MM.1S (cell line): ENCODE measurements around the gene GALNT10.

ENCODE experiments used
- DNase-seq: peaks from one replicate; pipeline ENCODE4 v3.0.0-alpha.2; 2015
- H2AFZ ChIP-seq: fragments of 300-600 bp; sonication (generic); 2 replicates; pipeline ENCODE4 v1.6.0; 2016; ENCODE audit warnings: antibody characterized with exemption, low read length
- H3F3A ChIP-seq: fragments of 300-600 bp; sonication (generic); 2 replicates; pipeline ENCODE4 v1.6.1; 2016; ENCODE audit warnings: mild to moderate bottlenecking, antibody characterized with exemption, low read length, moderate library complexity, mixed read lengths; ENCODE audit not compliant: insufficient read depth
- H3K27ac ChIP-seq: fragments of 300-600 bp; sonication (generic); 2 replicates; pipeline ENCODE4 v1.5.1; 2016; ENCODE audit warnings: mild to moderate bottlenecking, low read length
- H3K27me3 ChIP-seq: fragments of 300-600 bp; sonication (generic); replicated peaks from 2 replicates; pipeline ENCODE4 v1.6.0; 2016; ENCODE audit warnings: low read length; ENCODE audit not compliant: insufficient read depth
- H3K36me3 ChIP-seq: fragments of 300-600 bp; sonication (generic); replicated peaks from 2 replicates; pipeline ENCODE4 v1.6.1; 2016; ENCODE audit warnings: mild to moderate bottlenecking, low read length, mixed read lengths; ENCODE audit not compliant: insufficient read depth
- H3K4me1 ChIP-seq: fragments of 300-600 bp; sonication (generic); 2 replicates; pipeline ENCODE4 v1.6.1; 2016; ENCODE audit warnings: low read length, mixed read lengths
- H3K4me2 ChIP-seq: fragments of 300-600 bp; sonication (generic); 2 replicates; pipeline ENCODE4 v1.6.0; 2016; ENCODE audit warnings: low read depth, low read length
- H3K4me3 ChIP-seq: fragments of 300-600 bp; sonication (generic); 2 replicates; pipeline ENCODE4 v1.5.1; 2016; ENCODE audit warnings: low read length, mixed read lengths
- H3K79me2 ChIP-seq: fragments of 300-600 bp; sonication (generic); 2 replicates; pipeline ENCODE4 v1.6.1; 2016; ENCODE audit warnings: mixed run types, low read length, mixed read lengths
- H3K9ac ChIP-seq: fragments of 300-600 bp; sonication (generic); 2 replicates; pipeline ENCODE4 v1.6.1; 2016; ENCODE audit warnings: low read length, mixed read lengths
- H3K9me2 ChIP-seq: fragments of 300-600 bp; sonication (generic); replicated peaks from 2 replicates; pipeline ENCODE4 v1.6.1; 2016; ENCODE audit warnings: mild to moderate bottlenecking, low read length, mixed read lengths; ENCODE audit not compliant: insufficient read depth
- H3K9me3 ChIP-seq: fragments of 300-600 bp; sonication (generic); replicated peaks from 2 replicates; pipeline ENCODE4 v1.6.1; 2016; ENCODE audit warnings: mild to moderate bottlenecking, low read length, mixed read lengths; ENCODE audit not compliant: insufficient read depth
- H4K20me1 ChIP-seq: fragments of 300-600 bp; sonication (generic); 2 replicates; pipeline ENCODE4 v1.6.1; 2016; ENCODE audit warnings: mild to moderate bottlenecking, low read length, moderate library complexity, mixed read lengths; ENCODE audit not compliant: insufficient read depth
- CTCF ChIP-seq: fragments of 300-600 bp; sonication (generic); IDR thresholded peaks from 2 replicates; pipeline ENCODE4 v1.5.1; 2016; ENCODE audit warnings: antibody characterized with exemption, low read length, mixed read lengths
- EZH2 ChIP-seq: fragments of 300-600 bp; sonication (generic); optimal IDR thresholded peaks from 2 replicates; pipeline ENCODE3; 2017; ENCODE audit warnings: low read depth, mild to moderate bottlenecking, antibody characterized with exemption, low read length, mixed read lengths
- EZH2phosphoT487 ChIP-seq: fragments of 300-600 bp; sonication (generic); IDR thresholded peaks from 2 replicates; pipeline ENCODE4 v1.6.1; 2018; ENCODE audit warnings: antibody characterized with exemption, low read length

Gene GALNT10

DNA sequence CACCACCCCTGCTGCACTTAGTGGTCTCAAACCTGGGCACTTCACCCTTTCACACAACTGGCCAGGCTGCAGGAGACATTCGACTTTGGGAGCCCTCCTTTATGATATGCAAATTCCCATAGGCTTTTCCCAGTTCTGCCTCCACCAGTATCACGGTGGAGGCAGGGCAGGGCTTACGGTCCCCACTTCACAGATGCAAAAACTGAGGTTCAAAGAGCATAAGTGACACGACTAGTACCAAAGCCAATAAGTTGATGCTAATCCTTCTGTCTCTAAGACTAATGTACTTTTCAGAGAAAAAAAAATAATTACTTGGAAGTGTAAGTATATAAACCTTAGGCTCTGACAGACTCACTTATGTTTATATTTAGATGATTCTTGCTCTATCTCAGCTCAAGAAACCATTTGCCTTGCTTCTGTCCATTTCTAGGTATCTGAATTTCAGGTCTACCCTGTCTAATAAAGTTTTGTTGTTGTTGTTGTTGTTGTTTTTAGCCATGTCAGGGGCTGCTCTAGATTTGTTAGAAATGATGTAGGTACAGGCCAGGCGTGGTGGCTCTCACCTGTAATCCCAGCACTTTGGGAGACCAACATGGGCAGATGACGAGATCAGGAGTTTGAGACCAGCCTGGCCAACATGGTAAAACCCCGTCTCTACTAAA, 10.7 kb downstream of the GALNT10 start:
- Histone ChIP-seq H3F3A (no peaks in the 10 kb centered on the region; the same call in 1 of the 2 replicates), H3K36me3 (no peaks in the 10 kb centered on the region), H3K4me2 (no peak overlapping the region), H4K20me1 (no peaks in the 10 kb centered on the region), H3K27me3 (no peaks in the 10 kb centered on the region), H3K27ac (no peak overlapping the region), H3K9me3 (no peaks in the 10 kb centered on the region), H2AFZ (no peak overlapping the region), H3K4me1 (peaks cover 16% of the 10 kb centered on the region), H3K9ac (no peak overlapping the region), H3K79me2 (peaks cover 78% of the 10 kb centered on the region), H3K4me3 (no peak overlapping the region), H3K9me2 (no peaks in the 10 kb centered on the region)
- DNase-seq, result no peak
- TF ChIP-seq EZH2 (no peak), CTCF (no peak), EZH2phosphoT487 (no peak)

- Histone ChIP-seq H3K9ac (peak overlapping the region; percentile 22; the same call in 1 of the 2 replicates), H3K4me2 (peak overlapping the region; percentile 67; the same call in 1 of the 2 replicates), H3K4me3 (peak overlapping the region; percentile 37), H3K36me3 (no peaks in the 10 kb centered on the region), H3K27me3 (no peaks in the 10 kb centered on the region), H4K20me1 (no peaks in the 10 kb centered on the region), H3K9me3 (no peaks in the 10 kb centered on the region), H3K4me1 (peaks cover 16% of the 10 kb centered on the region), H3K9me2 (no peaks in the 10 kb centered on the region), H3F3A (no peaks in the 10 kb centered on the region; the same call in 1 of the 2 replicates), H2AFZ (no peak overlapping the region), H3K27ac (peak overlapping the region; percentile 16; the same call in 1 of the 2 replicates), H3K79me2 (peaks cover 71% of the 10 kb centered on the region)
- DNase-seq, result peak; percentile 77
- TF ChIP-seq EZH2 (no peak), EZH2phosphoT487 (no peak), CTCF (no peak)
These were observed 12.1 kb downstream of the GALNT10 start for GRCh38 chr5:154202379-154203260.

GRCh38 chr5:154203798-154204578, 13.5 kb downstream of the GALNT10 start:
- Histone ChIP-seq H2AFZ (no peak overlapping the region), H3K4me1 (peaks cover 16% of the 10 kb centered on the region), H3K27ac (no peak overlapping the region), H3K27me3 (no peaks in the 10 kb centered on the region), H4K20me1 (no peaks in the 10 kb centered on the region), H3K9ac (no peak overlapping the region), H3K9me2 (no peaks in the 10 kb centered on the region), H3K4me3 (no peak overlapping the region), H3K79me2 (peaks cover 59% of the 10 kb centered on the region), H3F3A (no peaks in the 10 kb centered on the region; the same call in 1 of the 2 replicates), H3K36me3 (no peaks in the 10 kb centered on the region), H3K4me2 (no peak overlapping the region), H3K9me3 (no peaks in the 10 kb centered on the region)
- DNase-seq, result no peak
- TF ChIP-seq EZH2phosphoT487 (no peak), CTCF (no peak), EZH2 (no peak)
